ENCODE results near the gene ECSCR. TPM values are rescaled to one million over a fixed set of nuclear protein-coding genes. Genes with fewer than 3 reads are reported as not detected.
"Not testable (repeated sequence)": the region's sequence is repeated elsewhere in the genome, so short reads cannot be mapped to it uniquely, and the experiment has no call there.

The ECSCR gene
- total RNA-seq (2014; rRNA removed) (0.36 TPM in 1 of 2 replicates, not detected in the other), Bru-seq, nascent RNA (not detected), BruChase-seq, experiment 1, labeled RNA remaining after a 6-hour chase (percentile 16 among the genes with signal in this experiment), BruChase-seq, experiment 2, labeled RNA remaining after a 2-hour chase (not detected)
- long read RNA-seq = 0 reads

DNA sequence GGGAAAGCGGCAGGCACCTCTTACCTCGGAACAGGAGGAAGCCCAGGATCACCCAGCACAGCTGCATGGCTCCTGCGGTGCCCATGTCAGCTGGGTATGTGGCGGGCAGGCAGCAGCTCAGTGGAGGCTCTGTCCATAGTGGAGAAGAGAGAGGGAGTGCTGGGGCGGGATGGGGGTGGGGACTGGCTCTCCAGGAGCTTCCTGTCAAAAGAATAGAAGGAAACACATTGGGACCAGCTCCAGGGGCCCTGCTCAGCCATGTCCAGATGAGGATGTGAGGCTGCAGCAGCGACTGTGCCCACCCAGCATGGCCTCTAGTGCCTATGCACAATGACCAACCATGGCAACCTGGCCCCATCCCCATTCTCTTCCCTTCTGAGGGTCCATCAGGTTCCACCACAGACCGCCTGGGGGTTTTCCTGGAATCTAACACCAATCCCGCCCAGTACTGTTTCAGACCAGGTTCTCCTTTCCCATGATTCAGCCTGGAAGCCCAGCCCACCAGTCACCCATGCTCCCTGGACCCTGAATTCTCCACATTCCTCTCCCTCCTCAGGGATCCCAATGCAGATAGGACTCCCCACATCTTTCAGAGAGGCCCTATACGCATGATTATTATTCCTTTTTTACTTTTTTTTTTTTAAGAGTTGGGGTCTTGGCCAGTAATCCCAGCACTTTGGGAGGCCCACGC lies at the start of gene ECSCR:
Gene ECSCR (minus strand): TSS at position 158 of the 691 bp plus-strand sequence. CDS start 73 bp downstream, at position 85.
- no peaks in the 10 kb centered on the region for H3K9me3 ChIP-seq (ENCODE audit: low read length)
- CTCF ChIA-PET = no interaction called here
- no peak within 1 kb of the TSS for H3K9ac ChIP-seq (ENCODE audit: low read length)
- H4K20me1 ChIP-seq (ENCODE audit: low read length) = no peaks in the 10 kb centered on the region
- no peak for DNase-seq
- H3F3A ChIP-seq (ENCODE audit: low read length, unreplicated experiment) = no peaks in the 10 kb centered on the region
- no peak within 1 kb of the TSS for H3K27ac ChIP-seq (ENCODE audit: low read length)
- no peak within 1 kb of the TSS for H3K4me2 ChIP-seq (ENCODE audit: low read length)
- BruUV-seq (replicated peaks) = no TSS peak
- H3K9me2 ChIP-seq (replicated peaks; ENCODE audit: low read length) = no peaks in the 10 kb centered on the region
- H3K36me3 ChIP-seq (ENCODE audit: low read depth, low read length) = no peaks in the 10 kb centered on the region
- H3K27me3 ChIP-seq (ENCODE audit: low read length) = no peaks in the 10 kb centered on the region
- ATAC-seq = no peak
- TF ChIP-seq CTCF (conservative IDR thresholded peaks at IDR 0.05; ENCODE audit: low read depth, low read length) = no peak
- TF ChIP-seq EZH2phosphoT487 (IDR thresholded peaks at IDR 0.05; ENCODE audit: borderline replicate concordance, low read length) = no peak
- peaks cover 6% of the 10 kb centered on the region; the same call in 1 of the 2 replicates for H3K4me1 ChIP-seq (ENCODE audit: insufficient read depth, low read length)
- POLR2A ChIA-PET (ENCODE audit: unreplicated experiment) = no interaction called here
- intact Hi-C loops (cut with micrococcal nuclease) = no loop called here
- no peaks in the 10 kb centered on the region for H3K79me2 ChIP-seq (ENCODE audit: low read length)
- no peak within 1 kb of the TSS for H2AFZ ChIP-seq (ENCODE audit: low read length)
- H3K4me3 ChIP-seq (ENCODE audit: low read length) = no peak within 1 kb of the TSS

DNA sequence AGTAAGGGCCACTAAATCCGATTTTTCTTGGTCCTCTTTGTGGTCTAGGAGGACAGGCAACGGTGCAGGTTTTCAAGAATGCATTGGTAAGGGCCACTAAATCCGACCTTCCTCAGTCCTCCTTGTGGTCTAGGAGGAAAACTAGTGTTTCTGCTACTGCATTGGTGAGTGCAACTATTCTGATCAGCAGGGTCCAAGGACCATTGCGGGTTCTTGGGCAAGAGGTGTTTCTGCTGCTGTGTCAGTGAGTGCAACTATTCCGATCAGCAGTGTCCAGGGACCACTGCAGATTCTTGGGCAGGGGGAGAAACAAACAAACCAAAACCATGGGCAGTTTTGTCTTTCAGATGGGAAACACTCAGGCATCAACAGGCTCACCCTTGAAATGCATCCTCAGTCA lies 42.2 kb upstream of the ECSCR start:
- DNase-seq; H3K9me2 ChIP-seq (replicated peaks; ENCODE audit: low read length); H3K4me1 ChIP-seq (ENCODE audit: insufficient read depth, low read length); intact Hi-C loops (cut with micrococcal nuclease); H3K9me3 ChIP-seq (ENCODE audit: low read length); POLR2A ChIA-PET (ENCODE audit: unreplicated experiment); H2AFZ ChIP-seq (ENCODE audit: low read length); H3K27ac ChIP-seq (ENCODE audit: low read length); H3K27me3 ChIP-seq (ENCODE audit: low read length); ATAC-seq; H3K4me2 ChIP-seq (ENCODE audit: low read length); H3F3A ChIP-seq (ENCODE audit: low read length, unreplicated experiment); H4K20me1 ChIP-seq (ENCODE audit: low read length); H3K36me3 ChIP-seq (ENCODE audit: low read depth, low read length); H3K4me3 ChIP-seq (ENCODE audit: low read length); BruUV-seq (replicated peaks); CTCF ChIA-PET; H3K79me2 ChIP-seq (ENCODE audit: low read length); H3K9ac ChIP-seq (ENCODE audit: low read length): not testable (repeated sequence)

- BruUV-seq (replicated peaks); ATAC-seq; H3K4me2 ChIP-seq (ENCODE audit: low read length); H3K9me2 ChIP-seq (replicated peaks; ENCODE audit: low read length); H3K4me1 ChIP-seq (ENCODE audit: insufficient read depth, low read length); H3K79me2 ChIP-seq (ENCODE audit: low read length); H3K9ac ChIP-seq (ENCODE audit: low read length); H3K27me3 ChIP-seq (ENCODE audit: low read length); intact Hi-C loops (cut with micrococcal nuclease); H2AFZ ChIP-seq (ENCODE audit: low read length); H4K20me1 ChIP-seq (ENCODE audit: low read length); H3K27ac ChIP-seq (ENCODE audit: low read length); H3K9me3 ChIP-seq (ENCODE audit: low read length); POLR2A ChIA-PET (ENCODE audit: unreplicated experiment); H3K4me3 ChIP-seq (ENCODE audit: low read length); H3K36me3 ChIP-seq (ENCODE audit: low read depth, low read length); CTCF ChIA-PET; DNase-seq; H3F3A ChIP-seq (ENCODE audit: low read length, unreplicated experiment): not testable (repeated sequence)
Measured at GRCh38 chr5:139503879-139504278, 41.3 kb upstream of the ECSCR start.

- BruUV-seq (replicated peaks); CTCF ChIA-PET: not testable (repeated sequence)
Measured at GRCh38 chr5:139503036-139503817, 40.7 kb upstream of the ECSCR start.

More at GRCh38 chr5:139503036-139503817, 40.7 kb upstream of the ECSCR start:
- H3K9ac ChIP-seq (ENCODE audit: low read length); ATAC-seq; H3K79me2 ChIP-seq (ENCODE audit: low read length); H3K4me3 ChIP-seq (ENCODE audit: low read length); POLR2A ChIA-PET (ENCODE audit: unreplicated experiment); H3F3A ChIP-seq (ENCODE audit: low read length, unreplicated experiment); intact Hi-C loops (cut with micrococcal nuclease); H3K36me3 ChIP-seq (ENCODE audit: low read depth, low read length); H3K9me3 ChIP-seq (ENCODE audit: low read length); H3K4me2 ChIP-seq (ENCODE audit: low read length); H3K9me2 ChIP-seq (replicated peaks; ENCODE audit: low read length); H2AFZ ChIP-seq (ENCODE audit: low read length); DNase-seq; H3K4me1 ChIP-seq (ENCODE audit: insufficient read depth, low read length); H4K20me1 ChIP-seq (ENCODE audit: low read length); H3K27me3 ChIP-seq (ENCODE audit: low read length); H3K27ac ChIP-seq (ENCODE audit: low read length): not testable (repeated sequence)
